CD14-positive monocyte (primary cell): ENCODE results near the gene STAM. TPM values are rescaled to one million over a fixed set of nuclear protein-coding genes. Genes with fewer than 3 reads are reported as not detected.
A peak's percentile ranks its signal among the peaks of the same experiment; 100 is the strongest.

Experiments
- DNase-seq, 3 donors: peaks; one replicate each; pipeline ENCODE4 v3.0.0-alpha.2; 2011 to 2022
- H2AFZ ChIP-seq: 2 replicates; pipeline ENCODE4 v1.6.0; 2012; ENCODE audit warnings: mild to moderate bottlenecking, low read depth, low read length, inconsistent platforms; ENCODE audit not compliant: insufficient read depth, poor library complexity, severe bottlenecking
- H3K27ac ChIP-seq, 2 donors: 1 replicate in 1 of 2; 2 replicates in 1 of 2; pipeline ENCODE4 v1.5.1; 2012 to 2013; ENCODE audit warnings: low read length in 2 of 2, control low read depth in 1 of 2, inconsistent platforms in 1 of 2, low read depth in 1 of 2, mild to moderate bottlenecking in 1 of 2
- H3K27me3 ChIP-seq, 2 donors: one replicate each; pipeline versions ENCODE4 v1.6.0 to v1.6.1; 2011 to 2013; ENCODE audit warnings: low read length in 2 of 2; ENCODE audit not compliant: control insufficient read depth in 2 of 2, insufficient read depth in 2 of 2
- H3K36me3 ChIP-seq, 2 donors: replicated peaks in 1 of 2; 1 replicate in 1 of 2; 2 replicates in 1 of 2; pipeline versions ENCODE4 v1.5.1 to v1.6.1; 2012 to 2013; ENCODE audit warnings: low read length in 2 of 2, control low read depth in 1 of 2, inconsistent platforms in 1 of 2, mild to moderate bottlenecking in 1 of 2; ENCODE audit not compliant: insufficient read depth in 2 of 2, control insufficient read depth in 1 of 2
- H3K4me1 ChIP-seq, 2 donors: 1 replicate in 1 of 2; 2 replicates in 1 of 2; pipeline versions ENCODE4 v1.5.1 to v1.6.1; 2012 to 2013; ENCODE audit warnings: low read length in 2 of 2, control low read depth in 1 of 2, inconsistent platforms in 1 of 2, mild to moderate bottlenecking in 1 of 2, moderate library complexity in 1 of 2; ENCODE audit not compliant: insufficient read depth in 2 of 2, control insufficient read depth in 1 of 2
- H3K4me2 ChIP-seq: replicated peaks from 2 replicates; pipeline ENCODE3; 2012; ENCODE audit warnings: low read length, moderate library complexity, mild to moderate bottlenecking; ENCODE audit not compliant: poor library complexity, severe bottlenecking; ENCODE audit errors: extremely low read depth
- H3K4me3 ChIP-seq, 3 experiments: fragments of 200-600 bp in 1 of 3; sonication (generic) in 1 of 3; replicated peaks in 1 of 3; 1 replicate in 2 of 3; 2 replicates in 1 of 3; pipeline ENCODE4 v1.5.1; 2011 to 2013; ENCODE audit warnings: low read length in 3 of 3, mild to moderate bottlenecking in 3 of 3, control low read depth in 2 of 3, low read depth in 2 of 3, inconsistent platforms in 1 of 3, moderate library complexity in 1 of 3
- H3K79me2 ChIP-seq: 2 replicates; pipeline ENCODE4 v1.6.0; 2012; ENCODE audit warnings: mild to moderate bottlenecking, control low read depth, inconsistent platforms, low read length, moderate library complexity; ENCODE audit not compliant: insufficient read depth
- H3K9ac ChIP-seq: 2 replicates; pipeline ENCODE4 v1.6.0; 2017; ENCODE audit warnings: low read length, mild to moderate bottlenecking; ENCODE audit not compliant: insufficient read depth, poor library complexity, severe bottlenecking
- H3K9me3 ChIP-seq, 2 donors: replicated peaks in 1 of 2; 1 replicate in 1 of 2; 2 replicates in 1 of 2; pipeline versions ENCODE4 v1.5.1 to v1.6.1; 2012 to 2013; ENCODE audit warnings: low read length in 2 of 2, control low read depth in 1 of 2; ENCODE audit not compliant: control insufficient read depth in 1 of 2, insufficient read depth in 1 of 2
- H4K20me1 ChIP-seq: 2 replicates; pipeline ENCODE4 v1.6.0; 2012; ENCODE audit warnings: mild to moderate bottlenecking, low read length, control low read depth, moderate library complexity; ENCODE audit not compliant: insufficient read depth
- H3K27ac Mint-ChIP-seq, 7 donors: one replicate each; pipeline ENCODE4 v1.8.0; 2020; ENCODE audit warnings: mild to moderate bottlenecking in 7 of 7, mixed read lengths in 7 of 7, moderate library complexity in 6 of 7, inconsistent platforms in 2 of 7
- H3K27me3 Mint-ChIP-seq, 3 donors: one replicate each; pipeline ENCODE4 v1.8.0; 2021 to 2022; ENCODE audit warnings: low read depth in 3 of 3, mild to moderate bottlenecking in 3 of 3, mixed read lengths in 3 of 3, moderate library complexity in 3 of 3, inconsistent platforms in 1 of 3
- H3K36me3 Mint-ChIP-seq, 2 donors: one replicate each; pipeline ENCODE4 v1.8.0; 2020; ENCODE audit warnings: mixed read lengths in 2 of 2, inconsistent platforms in 1 of 2, mild to moderate bottlenecking in 1 of 2
- H3K4me1 Mint-ChIP-seq: one replicate; pipeline ENCODE4 v1.8.0; 2020; ENCODE audit warnings: mild to moderate bottlenecking, mixed read lengths
- H3K4me3 Mint-ChIP-seq, 2 donors: one replicate each; pipeline ENCODE4 v1.8.0; 2020; ENCODE audit warnings: mild to moderate bottlenecking in 2 of 2, mixed read lengths in 2 of 2, moderate library complexity in 1 of 2
- H3K9me3 Mint-ChIP-seq, 7 donors: one replicate each; pipeline ENCODE4 v1.8.0; 2020 to 2022; ENCODE audit warnings: mixed read lengths in 7 of 7, mild to moderate bottlenecking in 6 of 7, moderate library complexity in 6 of 7, inconsistent platforms in 2 of 7
- CTCF ChIP-seq: fragments of 200-600 bp; IDR thresholded peaks from one replicate; pipeline ENCODE4 v1.8.0; 2022; ENCODE audit warnings: antibody characterized with exemption, mild to moderate bottlenecking
- WGBS: methylation state at CpG from one replicate; pipeline ENCODE4 v1.1.5; 2013; ENCODE audit warnings: missing lambda C conversion rate; ENCODE audit not compliant: insufficient coverage; 5-methylcytosine and 5-hydroxymethylcytosine counted together
- intact Hi-C, 2 donors: fragments of 100-400 bp; cut with micrococcal nuclease; formaldehyde crosslinking; loops; one replicate each; pipeline versions ENCODE4 v1.15.0 to v1.15.1; 2023
- polyA plus RNA-seq, 3 donors: library from polyadenylated mRNA; depleted of rRNA in 1 of 3; unstranded in 2 of 3; stranded (reverse) in 1 of 3; fragments of 300-500 nt in 2 of 3; fragments of >200 nt in 1 of 3; fragmentation: Illumina TruSeq in 2 of 3; gene quantifications; 1 replicate in 2 of 3; 2 replicates in 1 of 3; pipeline ENCODE4 v1.2.3, GENCODE V29; 2012 to 2021

STAM gene
- polyA plus RNA-seq, 3 donors: 5.5 to 16.4 (median 5.9) TPM

DNA sequence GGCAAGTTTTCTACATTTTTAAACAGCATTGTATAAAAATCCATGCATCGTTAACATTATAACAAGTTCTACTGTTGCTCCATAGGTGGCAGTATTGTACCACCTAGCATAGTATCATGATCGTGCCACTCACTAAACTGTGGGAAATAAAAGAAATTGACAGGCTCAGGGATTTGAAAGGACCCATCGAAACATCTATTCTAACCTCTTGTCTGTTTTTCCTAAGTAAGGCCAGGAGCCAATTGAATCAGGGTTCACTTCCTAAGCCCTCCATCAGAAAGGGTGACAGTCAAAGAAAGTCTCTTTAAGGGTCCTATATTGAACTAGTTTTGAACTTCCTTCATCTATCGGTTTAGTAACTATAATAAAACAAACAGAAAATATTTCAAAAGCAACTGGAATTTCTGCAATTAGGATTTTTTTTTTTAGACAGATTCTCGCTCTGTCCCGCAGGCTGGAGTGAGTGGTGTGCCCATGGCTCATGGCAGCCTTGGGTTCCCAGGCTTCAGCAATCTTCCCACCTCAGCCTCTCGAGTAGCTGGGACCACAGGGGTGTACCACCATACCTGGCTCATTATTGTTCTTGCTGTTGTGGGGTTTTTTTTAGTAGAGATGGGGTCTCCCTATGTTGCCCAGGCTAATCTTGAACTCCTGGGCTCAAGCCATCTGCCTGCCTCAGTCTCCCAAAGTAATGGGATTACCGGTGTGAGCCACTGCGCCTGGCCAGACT is 36.2 kb upstream of the STAM start:
- H3K36me3 Mint-ChIP-seq: peaks cover 0 to 2% of the 10 kb centered on the region in 2 donors
- H3K4me1 Mint-ChIP-seq: peaks cover 5% of the 10 kb centered on the region
- H4K20me1 ChIP-seq: no peaks in the 10 kb centered on the region
- no peak overlapping the region for H3K4me3 ChIP-seq
- TF ChIP-seq CTCF: peak; percentile 89
- no peaks in the 10 kb centered on the region for H3K36me3 ChIP-seq
- peaks cover 0 to 2% (median 0%) of the 10 kb centered on the region in 3 donors for H3K27me3 Mint-ChIP-seq
- no peaks in the 10 kb centered on the region for H3K27me3 ChIP-seq
- WGBS: 80% methylated on average over 5 of the region's 9 CpGs
- H3K9ac ChIP-seq: no peak overlapping the region
- H3K4me2 ChIP-seq: no peak overlapping the region
- peak; percentile 30 to 73 (median 52) for DNase-seq
- no peaks in the 10 kb centered on the region for H3K79me2 ChIP-seq
- no peak overlapping the region for H2AFZ ChIP-seq
- H3K4me3 Mint-ChIP-seq: no peak overlapping the region
- intact Hi-C loops: loop anchor here (2.0 to 5.0 kb wide), 5 partner anchors 135 to 500 kb away; no protein-coding TSS in a partner anchor
- no peaks in the 10 kb centered on the region for H3K9me3 ChIP-seq
- H3K4me1 ChIP-seq: no peaks in the 10 kb centered on the region
- H3K27ac Mint-ChIP-seq: no peak overlapping the region
- no peaks in the 10 kb centered on the region for H3K9me3 Mint-ChIP-seq
- no peak overlapping the region for H3K27ac ChIP-seq

- Histone ChIP-seq H3K27me3 (no peaks in the 10 kb centered on the region), H3K4me3 (no peak overlapping the region), H3K4me2 (no peak overlapping the region), H4K20me1 (no peaks in the 10 kb centered on the region), H2AFZ (no peak overlapping the region), H3K27ac (no peak overlapping the region), H3K9me3 (no peaks in the 10 kb centered on the region), H3K79me2 (no peaks in the 10 kb centered on the region), H3K36me3 (no peaks in the 10 kb centered on the region), H3K4me1 (no peaks in the 10 kb centered on the region), H3K9ac (no peak overlapping the region)
- Mint-ChIP-seq H3K27me3 (peaks cover 0 to 2% (median 0%) of the 10 kb centered on the region in 3 donors), H3K36me3 (no peaks in the 10 kb centered on the region), H3K27ac (no peak overlapping the region), H3K4me3 (no peak overlapping the region), H3K4me1 (peaks cover 5% of the 10 kb centered on the region), H3K9me3 (no peaks in the 10 kb centered on the region)
- intact Hi-C loops: loop anchor here (2.0 to 5.0 kb wide), 4 partner anchors 133 to 498 kb away; no protein-coding TSS in a partner anchor
- TF ChIP-seq CTCF: no peak
- WGBS: 94% methylated on average over 6 of the region's 13 CpGs
- no peak for DNase-seq
Measured at GRCh38 chr10:17609523-17610079, 34.4 kb upstream of the STAM start.
